Gastroesophageal sphincter (tissue), 4 donors: ENCODE measurements around the gene RDH16. TPM values are rescaled to one million over a fixed set of nuclear protein-coding genes. Genes with fewer than 3 reads are reported as not detected.
"Not testable (repeated sequence)": the region's sequence is repeated elsewhere in the genome, so short reads cannot be mapped to it uniquely, and the experiment has no call there.

Experiments
- ATAC-seq: fragments of 150-250 bp; one replicate; pipeline ENCODE4 v1.9.1; 2016; ENCODE audit warnings: mild to moderate bottlenecking, moderate library complexity
- H3K27ac ChIP-seq, 4 donors: fragments of 200-600 bp; sonication (generic) in 3 of 4; 1 replicate in 3 of 4; 2 replicates in 1 of 4; pipeline ENCODE4 v1.5.1; 2016 to 2019
- H3K27me3 ChIP-seq: fragments of 200-600 bp; sonication (generic); one replicate; pipeline ENCODE4 v1.5.1; 2019
- H3K36me3 ChIP-seq, 2 donors: fragments of 200-600 bp; sonication (generic); one replicate each; pipeline ENCODE4 v1.5.1; 2019; ENCODE audit warnings: control low read depth in 1 of 2
- H3K4me1 ChIP-seq, 3 donors: fragments of 200-600 bp; sonication (generic); 1 replicate in 2 of 3; 2 replicates in 1 of 3; pipeline ENCODE4 v1.5.1; 2016 to 2019; ENCODE audit warnings: control low read depth in 2 of 3
- H3K4me3 ChIP-seq, 2 donors: fragments of 200-600 bp; sonication (generic); one replicate each; pipeline ENCODE4 v1.5.1; 2019; ENCODE audit warnings: mild to moderate bottlenecking in 1 of 2, moderate library complexity in 1 of 2
- H3K9me3 ChIP-seq, 3 donors: fragments of 200-600 bp; sonication (generic); one replicate each; pipeline ENCODE4 v1.5.1; 2017 to 2019; ENCODE audit warnings: control low read depth in 2 of 3
- CTCF ChIP-seq, 4 experiments: fragments of 200-600 bp in 2 of 4; fragments of 450-650 bp in 2 of 4; sonication (generic) in 1 of 4; IDR thresholded peaks; one replicate each; pipeline ENCODE4 v1.5.1; 2017 to 2019; ENCODE audit warnings: antibody characterized with exemption in 4 of 4, mild to moderate bottlenecking in 2 of 4, moderate library complexity in 2 of 4
- EP300 ChIP-seq: sonication (generic); formaldehyde crosslinking; IDR thresholded peaks from one replicate; pipeline ENCODE4 v1.6.1; 2017; ENCODE audit warnings: antibody characterized with exemption, mild to moderate bottlenecking
- POLR2A ChIP-seq, 2 donors: fragments of 450-650 bp; IDR thresholded peaks; one replicate each; pipeline ENCODE4 v1.6.1; 2017; ENCODE audit warnings: antibody characterized with exemption in 2 of 2, mild to moderate bottlenecking in 2 of 2, moderate library complexity in 1 of 2
- POLR2AphosphoS5 ChIP-seq: sonication (generic); formaldehyde crosslinking; IDR thresholded peaks from one replicate; pipeline ENCODE4 v1.6.1; 2017; ENCODE audit warnings: antibody characterized with exemption
- WGBS, 2 donors: methylation state at CpG; one replicate each; pipeline ENCODE4 v1.1.5; 2018; ENCODE audit warnings: low coverage in 1 of 2; 5-methylcytosine and 5-hydroxymethylcytosine counted together
- total RNA-seq, 4 donors: library from RNA; depleted of rRNA; stranded (reverse); fragments of >200 nt; gene quantifications; one replicate each; pipeline ENCODE4 v1.1.0, GENCODE V29; 2016

The RDH16 gene
- total RNA-seq, 4 donors from 2014 or later: 0.22 to 0.81 (median 0.27) TPM; not detected in 1

DNA sequence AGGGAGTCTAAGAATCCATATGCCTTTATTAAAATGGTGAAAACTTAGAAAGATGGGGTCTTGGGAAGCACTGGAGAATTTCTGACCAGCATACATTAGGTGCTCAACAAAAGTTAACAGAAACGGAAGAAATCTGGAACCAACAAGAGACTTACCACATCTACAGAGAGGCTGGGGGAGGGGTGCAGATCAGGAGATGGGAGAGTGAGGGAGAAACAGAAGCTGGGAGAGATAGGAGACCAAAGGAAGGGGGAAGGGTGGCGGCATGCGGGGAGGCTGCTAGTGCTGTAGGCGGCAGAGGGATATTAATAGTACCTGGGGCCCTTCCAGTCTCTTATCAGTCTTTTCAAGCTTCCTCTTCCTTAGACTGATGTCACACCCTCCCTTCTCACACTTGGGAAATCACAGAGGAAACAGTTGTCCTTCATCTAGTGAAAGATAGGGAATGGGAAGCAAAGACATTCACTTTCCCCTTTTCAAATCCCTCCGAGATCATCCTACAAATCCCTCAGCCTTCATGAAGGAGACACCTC, 30.9 kb upstream of the RDH16 start:
- H3K9me3 ChIP-seq: no peaks in the 10 kb centered on the region
- H3K4me3 ChIP-seq: no peak overlapping the region
- WGBS, 2 donors: 53 to 59% methylated on average over 5 of the region's 5 CpGs
- peaks cover 0 to 10% (median 0%) of the 10 kb centered on the region in 3 donors for H3K4me1 ChIP-seq
- TF ChIP-seq CTCF (IDR thresholded peaks at IDR 0.05) (no peak), POLR2A (IDR thresholded peaks at IDR 0.05) (no peak), EP300 (no peak), POLR2AphosphoS5 (no peak)
- no peak for ATAC-seq
- H3K27ac ChIP-seq: no peak overlapping the region
- H3K36me3 ChIP-seq: no peaks in the 10 kb centered on the region
- no peaks in the 10 kb centered on the region for H3K27me3 ChIP-seq

DNA sequence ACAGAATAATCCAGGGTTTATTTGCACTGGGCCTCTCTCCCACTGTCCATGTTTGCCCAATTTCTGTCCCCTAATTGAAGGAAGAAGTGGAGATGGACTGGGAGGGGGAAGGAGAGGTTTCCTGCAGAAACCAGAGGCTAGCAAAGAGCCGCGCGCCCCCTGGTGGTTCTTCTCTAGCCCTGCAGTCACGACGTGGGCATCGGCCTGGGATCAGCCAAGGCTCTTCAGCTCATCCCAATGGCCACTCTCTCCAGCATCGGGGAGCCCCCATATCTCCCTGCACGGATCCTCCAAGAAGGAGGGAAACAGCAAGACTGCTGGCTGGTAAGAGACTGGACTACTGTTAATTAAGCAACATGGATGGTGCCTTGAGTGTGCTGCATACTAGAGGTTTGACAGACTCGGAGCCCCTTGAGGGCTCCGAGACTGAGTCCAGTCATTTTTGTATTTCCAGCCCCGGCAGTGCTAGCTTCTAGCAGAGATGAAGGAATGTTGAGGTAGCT, 30.2 kb upstream of the RDH16 start:
- no peak overlapping the region for H3K27ac ChIP-seq
- H3K4me3 ChIP-seq: no peak overlapping the region
- H3K9me3 ChIP-seq: no peaks in the 10 kb centered on the region
- peaks cover 0 to 10% (median 0%) of the 10 kb centered on the region in 3 donors for H3K4me1 ChIP-seq
- peak; percentile 84 for ATAC-seq
- TF ChIP-seq POLR2AphosphoS5 (no peak), CTCF (IDR thresholded peaks at IDR 0.05) (peak; percentile 94 to 96 (median 94))
- WGBS, 2 donors: 11 to 14% methylated on average over 7 to 8 of the region's 11 CpGs
- no peaks in the 10 kb centered on the region for H3K27me3 ChIP-seq
- H3K36me3 ChIP-seq: no peaks in the 10 kb centered on the region

DNA sequence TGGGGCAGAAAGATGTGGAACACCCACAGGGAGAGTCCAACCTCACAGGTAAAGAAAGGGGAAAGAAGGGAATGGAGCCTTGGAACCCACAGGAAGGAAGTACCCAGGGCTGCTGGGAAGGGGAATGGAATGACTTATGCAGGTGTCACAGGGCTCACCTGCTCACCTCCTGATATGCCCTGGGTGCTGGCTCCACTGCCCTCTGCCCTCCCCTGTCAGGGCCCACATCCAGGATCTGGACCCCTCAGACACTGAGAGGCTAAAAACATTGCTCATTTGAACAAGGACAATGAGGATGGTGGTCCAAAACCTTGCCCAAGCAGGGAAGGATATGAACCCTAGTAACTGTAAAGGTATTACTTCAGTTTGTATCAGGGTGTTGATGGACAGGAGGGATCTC, 29.6 kb upstream of the RDH16 start:
- no peak for ATAC-seq
- H3K27me3 ChIP-seq: no peaks in the 10 kb centered on the region
- H3K36me3 ChIP-seq: no peaks in the 10 kb centered on the region
- H3K9me3 ChIP-seq: no peaks in the 10 kb centered on the region
- TF ChIP-seq CTCF (IDR thresholded peaks at IDR 0.05): no peak
- no peak for TF ChIP-seq EP300
- no peak for TF ChIP-seq POLR2A (IDR thresholded peaks at IDR 0.05)
- TF ChIP-seq POLR2AphosphoS5: no peak
- H3K4me3 ChIP-seq: no peak overlapping the region
- H3K27ac ChIP-seq: no peak overlapping the region
- H3K4me1 ChIP-seq: peaks cover 0 to 10% (median 0%) of the 10 kb centered on the region in 3 donors

- H3K36me3 ChIP-seq, H3K9me3 ChIP-seq, H3K27ac ChIP-seq, H3K4me3 ChIP-seq, ATAC-seq, H3K27me3 ChIP-seq: not testable (repeated sequence)
- 71% methylated on average over 1 of the region's 6 CpGs; no CpG with 5 or more reads in 1 of the 2 donors for WGBS, 2 donors
- peaks cover 0 to 10% (median 0%) of the 10 kb centered on the region in 3 donors for H3K4me1 ChIP-seq
These were observed 28.3 kb upstream of the RDH16 start for GRCh38 chr12:56985714-56986113.

DNA sequence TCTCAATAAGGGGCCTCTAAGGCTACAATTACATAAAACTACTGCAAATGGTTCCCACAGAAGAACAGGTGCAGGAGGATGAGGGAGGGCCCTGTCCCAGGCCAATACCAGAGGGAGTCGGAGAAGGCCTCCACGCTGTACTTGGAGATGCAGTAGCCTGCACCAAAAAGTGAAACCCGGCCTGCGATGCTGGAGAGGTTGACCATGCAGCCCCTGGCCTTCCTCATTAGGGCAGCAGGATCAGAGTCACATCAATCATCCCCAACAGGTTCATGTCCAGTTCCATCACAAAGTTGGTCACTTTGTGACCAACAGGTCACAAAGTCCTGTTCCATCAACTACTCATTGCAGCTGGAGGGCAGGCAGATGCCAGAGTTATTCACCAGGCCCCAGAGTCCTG, 26.0 kb upstream of the RDH16 start:
- no peaks in the 10 kb centered on the region for H3K9me3 ChIP-seq
- no peaks in the 10 kb centered on the region for H3K27me3 ChIP-seq
- no peaks in the 10 kb centered on the region for H3K36me3 ChIP-seq
- H3K4me3 ChIP-seq: no peak overlapping the region
- H3K27ac ChIP-seq: no peak overlapping the region
- no peak for ATAC-seq
- no peak for TF ChIP-seq CTCF (IDR thresholded peaks at IDR 0.05)
- no peak for TF ChIP-seq EP300
- peaks cover 0 to 10% (median 0%) of the 10 kb centered on the region in 3 donors for H3K4me1 ChIP-seq
- WGBS, 2 donors: 40 to 97% methylated on average over 2 to 4 of the region's 4 CpGs

GRCh38 chr12:56982578-56983236, 25.3 kb upstream of the RDH16 start:
- not testable (repeated sequence) for H3K27me3 ChIP-seq, ATAC-seq
- no CpG with 5 or more reads among the region's 3 CpGs for WGBS, 2 donors

More at GRCh38 chr12:56982578-56983236, 25.3 kb upstream of the RDH16 start:
- not testable (repeated sequence) for H3K4me3 ChIP-seq, H3K9me3 ChIP-seq, H3K36me3 ChIP-seq, H3K4me1 ChIP-seq, H3K27ac ChIP-seq
